ENCODE measurements around the gene TSHZ2. TPM values are rescaled to one million over a fixed set of nuclear protein-coding genes. Genes with fewer than 3 reads are reported as not detected.

TSHZ2 gene
- total RNA-seq, 4 donors from 2014 or later = 1.0 to 3.5 (median 2.8) TPM

GRCh38 chr20:53186635-53187034 is 214.5 kb downstream of the TSHZ2 start:
- no peak overlapping the region for H3K27ac ChIP-seq
- no peaks in the 10 kb centered on the region for H3K27me3 ChIP-seq
- DNase-seq (no peak), ATAC-seq (no peak)
- no peaks in the 10 kb centered on the region for H3K4me1 ChIP-seq
- no peak for TF ChIP-seq CTCF (IDR thresholded peaks at IDR 0.05 in 4 of 5, conservative IDR thresholded peaks at IDR 0.05 in 1 of 5)
- TF ChIP-seq POLR2A (IDR thresholded peaks at IDR 0.05) = no peak
- no peak overlapping the region for H3K4me3 ChIP-seq
- in situ Hi-C loops (cut with MboI; ENCODE audit: low sequenced_read_pairs in 4 of 4) (no loop called here), intact Hi-C loops (cut with DNase I; ENCODE audit: low total_unique reads) (no loop called here)
- no peaks in the 10 kb centered on the region for H3K9me3 ChIP-seq
- no peaks in the 10 kb centered on the region for H3K36me3 ChIP-seq

- H3K27ac ChIP-seq = no peak overlapping the region
- TF ChIP-seq POLR2A (IDR thresholded peaks at IDR 0.05) = no peak
- no peak for TF ChIP-seq CTCF (IDR thresholded peaks at IDR 0.05 in 4 of 5, conservative IDR thresholded peaks at IDR 0.05 in 1 of 5)
- H3K4me1 ChIP-seq = no peaks in the 10 kb centered on the region
- DNase-seq (no peak), ATAC-seq (no peak)
- in situ Hi-C loops (cut with MboI; ENCODE audit: low sequenced_read_pairs in 4 of 4) (no loop called here), intact Hi-C loops (cut with DNase I; ENCODE audit: low total_unique reads) (no loop called here)
- H3K36me3 ChIP-seq = no peaks in the 10 kb centered on the region
- no peaks in the 10 kb centered on the region for H3K9me3 ChIP-seq
- peaks cover 0 to under 1% (median 0%) of the 10 kb centered on the region in 3 donors for H3K27me3 ChIP-seq
- no peak overlapping the region for H3K4me3 ChIP-seq
Measured at GRCh38 chr20:53187392-53188068, 215.4 kb downstream of the TSHZ2 start.

- no peaks in the 10 kb centered on the region for H3K36me3 ChIP-seq
- H3K4me1 ChIP-seq = no peaks in the 10 kb centered on the region
- H3K9me3 ChIP-seq = no peaks in the 10 kb centered on the region
- in situ Hi-C loops (cut with MboI; ENCODE audit: low sequenced_read_pairs in 4 of 4) = no loop called here
- no peak overlapping the region for H3K27ac ChIP-seq
- H3K4me3 ChIP-seq = no peak overlapping the region
- no peak for TF ChIP-seq POLR2A (IDR thresholded peaks at IDR 0.05)
- TF ChIP-seq CTCF (IDR thresholded peaks at IDR 0.05 in 4 of 5, conservative IDR thresholded peaks at IDR 0.05 in 1 of 5) = no peak
- DNase-seq (no peak), ATAC-seq (no peak)
- intact Hi-C loops (cut with DNase I; ENCODE audit: low total_unique reads) = no loop called here
- H3K27me3 ChIP-seq = peaks cover 0 to 2% (median 0%) of the 10 kb centered on the region in 3 donors
Measured at GRCh38 chr20:53190225-53190624, 218.1 kb downstream of the TSHZ2 start.

GRCh38 chr20:53191957-53192356 is 219.8 kb downstream of the TSHZ2 start:
- peaks cover 0 to 2% (median 0%) of the 10 kb centered on the region in 3 donors for H3K27me3 ChIP-seq
- in situ Hi-C loops (cut with MboI; ENCODE audit: low sequenced_read_pairs in 4 of 4) = no loop called here
- no peak for ATAC-seq

More at GRCh38 chr20:53191957-53192356, 219.8 kb downstream of the TSHZ2 start:
- Histone ChIP-seq H3K27ac (no peak overlapping the region), H3K4me1 (no peaks in the 10 kb centered on the region), H3K36me3 (no peaks in the 10 kb centered on the region), H3K9me3 (no peaks in the 10 kb centered on the region), H3K4me3 (no peak overlapping the region)
- no peak for TF ChIP-seq CTCF (IDR thresholded peaks at IDR 0.05 in 4 of 5, conservative IDR thresholded peaks at IDR 0.05 in 1 of 5)
- TF ChIP-seq POLR2A (IDR thresholded peaks at IDR 0.05) = no peak
- DNase-seq = no peak
- intact Hi-C loops (cut with DNase I; ENCODE audit: low total_unique reads) = no loop called here
